Stimulated activated naive CD4-positive, alpha-beta T cell (primary cell): ENCODE data around the gene IER3.

Source experiments
- DNase-seq, 6 experiments: peaks; one replicate each; lab custom pipeline; 2025; lab: John Stamatoyannopoulos, UW

IER3 gene

GRCh38 chr6:30703821-30704220 lies 40.5 kb downstream of the IER3 start:
- no peak for DNase-seq

- DNase-seq, result no peak
Observed at GRCh38 chr6:30703011-30703410, 41.3 kb downstream of the IER3 start.

- DNase-seq, result no peak
Observed at GRCh38 chr6:30700340-30700739, 44.0 kb downstream of the IER3 start.

GRCh38 chr6:30696432-30696831 lies 47.9 kb downstream of the IER3 start:
- no peak for DNase-seq
